GM18858 (cell line): Measurements from ENCODE around the gene TATDN2.
"Not testable (repeated sequence)": the region's sequence is repeated elsewhere in the genome, so short reads cannot be mapped to it uniquely, and the experiment has no call there.

ENCODE experiments used
- ATAC-seq: cut with Tn5 transposase; IDR thresholded peaks from one replicate; pipeline ENCODE4 v1.9.1; 2021; ENCODE audit not compliant: unreplicated experiment

The TATDN2 gene

GRCh38 chr3:10235551-10235950 lies 12.7 kb upstream of the TATDN2 start:
- no peak for ATAC-seq

GRCh38 chr3:10238345-10239183 lies 9.7 kb upstream of the TATDN2 start:
- no peak for ATAC-seq

- no peak for ATAC-seq
Observed at GRCh38 chr3:10240799-10241198, 7.5 kb upstream of the TATDN2 start.

- ATAC-seq = no peak
Observed at GRCh38 chr3:10242182-10243065, 5.8 kb upstream of the TATDN2 start.

GRCh38 chr3:10244009-10244408 lies 4.2 kb upstream of the TATDN2 start:
- ATAC-seq = no peak

- no peak for ATAC-seq
Observed at GRCh38 chr3:10245081-10245712, 3.1 kb upstream of the TATDN2 start.

- no peak for ATAC-seq
Observed at GRCh38 chr3:10247679-10248183, 528 bp upstream of the TATDN2 start.

- no peak for ATAC-seq
Observed at GRCh38 chr3:10248984-10249748, 907 bp downstream of the TATDN2 start.

GRCh38 chr3:10249833-10250232 lies 1.6 kb downstream of the TATDN2 start:
- no peak for ATAC-seq

GRCh38 chr3:10251006-10251405 lies 2.7 kb downstream of the TATDN2 start:
- ATAC-seq = no peak

- ATAC-seq = no peak
Observed at GRCh38 chr3:10253731-10254130, 5.5 kb downstream of the TATDN2 start.

- no peak for ATAC-seq
Observed at GRCh38 chr3:10255835-10256234, 7.6 kb downstream of the TATDN2 start.

GRCh38 chr3:10259036-10259435 lies 10.8 kb downstream of the TATDN2 start:
- no peak for ATAC-seq

- no peak for ATAC-seq
Observed at GRCh38 chr3:10259798-10260197, 11.5 kb downstream of the TATDN2 start.

GRCh38 chr3:10260211-10260701 lies 12.0 kb downstream of the TATDN2 start:
- no peak for ATAC-seq

- no peak for ATAC-seq
Observed at GRCh38 chr3:10262027-10262426, 13.8 kb downstream of the TATDN2 start.

GRCh38 chr3:10263646-10264363 lies 15.5 kb downstream of the TATDN2 start:
- no peak for ATAC-seq

GRCh38 chr3:10265833-10266232 lies 17.6 kb downstream of the TATDN2 start:
- ATAC-seq = no peak

- ATAC-seq = not testable (repeated sequence)
Observed at GRCh38 chr3:10266936-10267335, 18.7 kb downstream of the TATDN2 start.

GRCh38 chr3:10268116-10268515 lies 19.9 kb downstream of the TATDN2 start:
- ATAC-seq = no peak
